Spleen (tissue), 7 donors: ENCODE results near the gene LY6G6F.

Source experiments
- CTCF ChIP-seq, 11 experiments: fragments of 200-600 bp in 7 of 11; fragments of 450-650 bp in 4 of 11; sonication (generic) in 4 of 11; IDR thresholded peaks in 8 of 11; conservative IDR thresholded peaks in 3 of 11; 1 replicate in 7 of 11; 2 replicates in 4 of 11; pipeline versions ENCODE4 v1.4.0 to v1.8.0; 2016 to 2021; ENCODE audit warnings: antibody characterized with exemption in 11 of 11, inconsistent platforms in 4 of 11, mild to moderate bottlenecking in 1 of 11
- POLR2AphosphoS5 ChIP-seq, 3 donors: sonication (generic); formaldehyde crosslinking; IDR thresholded peaks; one replicate each; pipeline ENCODE4 v1.5.1; 2017; ENCODE audit warnings: antibody characterized with exemption in 3 of 3
- donor health status: DM: no; HTN: no; CAD: no; lungs with moderate emphysema.
- donor health status: DM: no; HTN: no; CAD: no.
- donor health status: DM: no; HTN: no; CAD: no.

DNA sequence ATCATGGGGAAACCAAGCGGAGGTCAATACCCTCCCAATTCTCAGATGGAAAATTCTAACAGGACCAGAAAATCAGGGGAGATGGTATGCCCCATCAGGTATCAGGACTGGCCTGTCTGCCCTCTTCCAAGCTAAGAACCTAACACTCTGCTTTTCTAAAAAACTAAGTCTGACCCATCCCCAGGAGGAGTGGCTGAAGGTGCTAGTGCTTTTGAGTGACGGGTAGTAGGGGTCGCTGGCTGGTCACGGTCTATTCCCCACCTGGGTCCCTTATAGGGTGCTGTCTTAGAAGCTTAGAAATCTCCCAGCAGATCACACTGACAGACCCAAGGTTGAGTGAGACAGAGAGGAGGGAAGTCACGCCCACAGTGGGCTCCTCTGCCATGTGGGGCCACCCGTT is 13.1 kb upstream of the LY6G6F start:
- TF ChIP-seq CTCF (IDR thresholded peaks at IDR 0.05 in 8 of 11, conservative IDR thresholded peaks at IDR 0.05 in 3 of 11) = no peak
- no peak for TF ChIP-seq POLR2AphosphoS5 (IDR thresholded peaks at IDR 0.05)
